Activated CD8-positive, alpha-beta memory T cell treated with anti-CD3 and anti-CD28 coated beads, Interleukin-2, amount 10 ng/mL, durations not matched to agents 7 days and 5 days (primary cell): Measurements from ENCODE around the gene LMTK2. TPM values are rescaled to one million over a fixed set of nuclear protein-coding genes. Genes with fewer than 3 reads are reported as not detected.
A peak's percentile ranks its signal among the peaks of the same experiment; 100 is the strongest.

Source experiments
- ATAC-seq: fragments of 150-1000 bp; cut with Tn5 transposase; one replicate; pipeline ENCODE4 v1.10.0; 2021; ENCODE audit warnings: moderate library complexity
- CTCF ChIA-PET: fragments of 350-600 bp; sonication (Branson Sonifier 250); formaldehyde crosslinking; loops from one replicate; lab custom pipeline; 2021; ENCODE audit warnings: antibody characterized with exemption; lab: Charles Lee
- DNase-seq: peaks from one replicate; pipeline ENCODE4 v3.0.0-alpha.2; 2020
- H3K27ac Mint-ChIP-seq: one replicate; pipeline ENCODE4 v1.8.0; 2021; ENCODE audit warnings: mild to moderate bottlenecking, mixed read lengths
- H3K27me3 Mint-ChIP-seq: one replicate; pipeline ENCODE4 v1.8.0; 2021; ENCODE audit warnings: mixed read lengths
- H3K36me3 Mint-ChIP-seq: one replicate; pipeline ENCODE4 v1.8.0; 2021; ENCODE audit warnings: mild to moderate bottlenecking, mixed read lengths
- H3K4me1 Mint-ChIP-seq: one replicate; pipeline ENCODE4 v1.8.0; 2021; ENCODE audit warnings: mixed read lengths
- H3K4me3 Mint-ChIP-seq: one replicate; pipeline ENCODE4 v1.8.0; 2021; ENCODE audit warnings: mild to moderate bottlenecking, moderate library complexity, mixed read lengths
- H3K9me3 Mint-ChIP-seq: one replicate; pipeline ENCODE4 v1.8.0; 2022; ENCODE audit warnings: low read depth, mixed read lengths
- total RNA-seq, 2 experiments: library from RNA; stranded (reverse); gene quantifications; one replicate each; pipeline ENCODE4 v1.2.3, GENCODE V29; 2021

LMTK2 gene
- total RNA-seq, 2 experiments from 2014 or later: 8.5 to 9.6 TPM

DNA sequence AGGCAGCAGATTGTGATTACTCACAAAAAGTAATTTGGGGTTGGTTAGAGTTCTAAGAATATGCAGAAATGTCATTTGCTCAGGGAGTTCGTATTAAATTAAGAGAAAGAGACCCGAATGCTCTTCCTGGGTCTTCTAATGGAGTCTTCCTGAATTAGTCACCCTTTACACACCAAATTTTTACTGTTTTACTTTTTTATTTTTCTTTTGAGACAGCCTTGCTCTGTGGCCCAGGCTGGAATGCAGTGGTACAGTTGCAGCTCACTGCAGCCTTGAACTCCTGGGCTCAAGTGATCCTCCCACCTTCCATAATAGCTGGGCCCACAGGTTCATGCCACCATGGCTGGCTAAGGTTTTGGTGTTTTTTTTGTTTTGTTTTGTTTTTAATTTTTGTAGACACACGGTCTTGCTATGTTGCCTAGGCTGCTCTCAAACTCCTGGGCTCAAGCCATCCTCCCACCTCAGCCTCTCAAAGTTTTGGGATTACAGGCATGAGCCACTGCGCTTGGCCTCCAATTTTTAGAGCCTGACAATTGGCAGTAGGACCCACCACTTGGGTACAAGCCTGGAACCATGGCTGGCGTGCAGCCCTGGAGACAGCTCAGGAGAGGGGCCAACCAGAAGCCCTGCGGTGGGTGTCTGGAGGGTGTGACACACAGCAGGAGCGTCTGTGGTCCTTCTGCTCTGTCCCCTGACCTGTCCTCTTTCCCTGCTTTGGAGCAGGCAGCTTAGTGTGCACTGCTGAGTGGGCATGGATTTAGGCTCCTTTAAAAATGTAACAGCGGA lies 88.2 kb downstream of the LMTK2 start:
- Mint-ChIP-seq H3K27me3 (no peaks in the 10 kb centered on the region), H3K4me3 (no peak overlapping the region), H3K4me1 (peaks cover 8% of the 10 kb centered on the region), H3K36me3 (peaks cover 16% of the 10 kb centered on the region), H3K9me3 (peaks cover 4% of the 10 kb centered on the region), H3K27ac (no peak overlapping the region)
- DNase-seq (no peak), ATAC-seq (no peak)
- CTCF ChIA-PET: no interaction called here

DNA sequence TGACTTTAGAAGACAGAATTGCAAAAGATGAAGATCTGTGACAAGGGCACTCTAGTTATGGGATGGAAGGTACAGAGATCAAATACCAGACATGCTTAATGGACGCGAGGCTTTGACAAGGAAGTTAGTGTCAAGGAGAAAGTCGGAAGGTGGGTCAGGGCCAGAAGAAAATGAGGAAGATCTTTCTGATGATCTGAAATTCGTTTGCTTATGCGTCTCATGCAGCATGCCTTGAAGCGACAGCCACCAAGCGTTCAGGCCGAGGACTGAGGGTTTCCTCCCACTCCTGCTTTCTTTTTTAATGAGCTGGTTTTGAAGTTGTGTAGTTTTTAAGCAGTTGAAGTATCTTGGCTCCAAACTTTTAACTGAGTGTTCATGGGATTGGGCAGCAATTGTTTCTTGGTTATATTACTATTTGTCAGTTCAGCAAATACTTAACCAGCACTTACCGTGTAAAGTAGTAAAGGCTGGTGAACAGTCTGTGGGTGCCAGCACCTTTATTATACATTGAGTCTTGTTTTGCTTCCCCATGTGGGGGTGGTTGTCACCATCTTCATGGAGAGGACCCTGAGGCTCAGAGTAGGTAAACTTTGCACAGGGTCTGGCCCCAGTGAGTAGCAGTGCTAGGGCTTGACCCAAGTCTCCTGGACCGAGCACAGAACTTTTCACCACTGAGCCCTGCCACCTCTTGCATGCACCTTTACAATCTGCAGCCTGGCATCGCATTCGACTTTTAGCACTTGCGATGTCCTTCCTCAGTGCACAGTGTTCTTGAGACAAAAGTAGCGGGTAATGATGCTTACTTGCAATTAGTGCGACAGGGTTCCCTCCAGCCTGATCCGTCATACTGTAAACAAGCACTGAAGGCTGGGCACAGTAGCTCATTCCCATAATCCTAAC lies 90.3 kb downstream of the LMTK2 start:
- DNase-seq (no peak), ATAC-seq (no peak)
- H3K9me3 Mint-ChIP-seq: peaks cover 4% of the 10 kb centered on the region
- no peak overlapping the region for H3K4me3 Mint-ChIP-seq
- H3K27ac Mint-ChIP-seq: no peak overlapping the region
- CTCF ChIA-PET: no interaction called here
- peaks cover 20% of the 10 kb centered on the region for H3K36me3 Mint-ChIP-seq
- peaks cover 23% of the 10 kb centered on the region for H3K4me1 Mint-ChIP-seq
- H3K27me3 Mint-ChIP-seq: no peaks in the 10 kb centered on the region

DNA sequence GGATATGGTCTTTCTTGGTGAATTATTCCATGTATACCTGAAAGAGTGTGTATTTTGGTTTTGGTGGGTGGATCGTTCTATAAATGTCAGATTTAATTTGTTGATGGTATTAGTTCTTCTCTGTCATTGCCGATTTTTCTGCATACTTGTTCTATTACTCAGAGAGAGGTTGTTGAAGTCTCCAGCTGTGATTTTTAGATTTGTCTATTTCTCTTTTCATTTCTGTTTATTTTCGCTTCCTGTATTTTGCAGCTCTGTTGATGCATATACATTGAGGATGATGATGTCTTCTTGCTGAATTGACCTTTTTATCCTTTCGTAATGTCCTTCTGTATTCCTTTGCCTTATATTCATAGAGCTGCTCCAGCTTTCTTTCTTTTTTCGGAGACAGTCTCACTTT lies 92.5 kb downstream of the LMTK2 start:
- H3K9me3 Mint-ChIP-seq: peaks cover 4% of the 10 kb centered on the region

GRCh38 chr7:98200364-98200763 lies 93.7 kb downstream of the LMTK2 start:
- Mint-ChIP-seq H3K27ac (peak overlapping the region; percentile 72), H3K4me1 (peaks cover 48% of the 10 kb centered on the region)
- peak; percentile 31 for ATAC-seq

More for the DNA sequence above, 92.5 kb downstream of the LMTK2 start:
- ATAC-seq: no peak
- Mint-ChIP-seq H3K27ac (no peak overlapping the region), H3K27me3 (no peaks in the 10 kb centered on the region), H3K36me3 (peaks cover 22% of the 10 kb centered on the region), H3K4me3 (no peak overlapping the region), H3K4me1 (peaks cover 45% of the 10 kb centered on the region)
- CTCF ChIA-PET: interaction anchor here (2.1 kb wide), 1 partner anchor 31 kb away, joined by 4 read pairs; no protein-coding TSS in a partner anchor
- DNase-seq: no peak

GRCh38 chr7:98202367-98203195 lies 95.9 kb downstream of the LMTK2 start:
- ATAC-seq (peak; percentile 90), DNase-seq (peak; percentile 92)
- peak overlapping the region; percentile 54 for H3K4me3 Mint-ChIP-seq
- H3K27me3 Mint-ChIP-seq: no peaks in the 10 kb centered on the region
- CTCF ChIA-PET: interaction anchor here (0.9 to 2.1 kb wide), 8 partner anchors 12 to 676 kb away, joined by 3 to 8 read pairs (median 3); partner anchors contain the start of genes LMTK2 and TRRAP
- peaks cover 4% of the 10 kb centered on the region for H3K9me3 Mint-ChIP-seq
- H3K27ac Mint-ChIP-seq: peak overlapping the region; percentile 84
- peaks cover 27% of the 10 kb centered on the region for H3K36me3 Mint-ChIP-seq
- H3K4me1 Mint-ChIP-seq: peaks cover 48% of the 10 kb centered on the region

More at GRCh38 chr7:98200364-98200763, 93.7 kb downstream of the LMTK2 start:
- Mint-ChIP-seq H3K27me3 (no peaks in the 10 kb centered on the region), H3K36me3 (peaks cover 25% of the 10 kb centered on the region), H3K4me3 (peak overlapping the region; percentile 32), H3K9me3 (peaks cover 4% of the 10 kb centered on the region)
- CTCF ChIA-PET: interaction anchor here (1.5 kb wide), 1 partner anchor 179 kb away, joined by 4 read pairs; no protein-coding TSS in a partner anchor
- DNase-seq: peak; percentile 52

GRCh38 chr7:98203261-98203963 lies 96.8 kb downstream of the LMTK2 start:
- H3K4me3 Mint-ChIP-seq: no peak overlapping the region
- peaks cover 48% of the 10 kb centered on the region for H3K4me1 Mint-ChIP-seq
- H3K27ac Mint-ChIP-seq: peak overlapping the region; percentile 84
- no peaks in the 10 kb centered on the region for H3K27me3 Mint-ChIP-seq
- CTCF ChIA-PET: interaction anchor here (1.2 to 2.1 kb wide), 4 partner anchors 11 to 97 kb away, joined by 3 to 8 read pairs (median 5); partner anchors contain the start of gene LMTK2
- ATAC-seq (no peak), DNase-seq (peak; percentile 58)
- peaks cover 4% of the 10 kb centered on the region for H3K9me3 Mint-ChIP-seq
- H3K36me3 Mint-ChIP-seq: peaks cover 26% of the 10 kb centered on the region

DNA sequence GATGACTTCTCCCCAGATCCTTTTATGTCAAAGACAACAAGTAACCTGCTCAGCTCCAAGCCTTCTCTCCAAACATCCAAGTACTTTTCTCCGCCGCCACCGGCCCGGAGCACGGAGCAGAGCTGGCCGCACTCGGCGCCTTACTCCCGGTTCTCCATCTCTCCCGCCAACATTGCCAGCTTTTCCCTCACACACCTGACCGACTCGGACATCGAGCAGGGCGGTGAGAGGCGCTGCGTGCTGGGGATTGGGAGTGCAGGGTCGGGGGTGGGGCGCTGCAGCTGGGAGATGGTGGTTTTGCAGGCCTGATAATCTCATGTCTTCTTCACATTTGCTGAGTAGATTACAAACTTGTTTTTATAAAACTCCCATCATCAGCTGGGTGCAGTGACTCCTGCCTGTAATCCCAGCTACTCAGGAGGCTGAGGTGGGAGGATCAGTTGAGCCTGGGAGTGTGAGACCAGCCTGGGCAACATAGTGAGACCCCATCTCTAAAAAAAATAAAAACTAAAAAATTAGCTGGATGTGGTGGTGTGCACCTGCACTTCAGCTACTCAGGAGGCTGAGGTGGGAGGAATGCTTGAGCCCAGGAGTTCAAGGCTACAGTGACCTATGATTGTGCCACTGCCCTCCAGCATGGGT lies 97.4 kb downstream of the LMTK2 start:
- no peak overlapping the region for H3K4me3 Mint-ChIP-seq
- DNase-seq (no peak), ATAC-seq (no peak)
- no peaks in the 10 kb centered on the region for H3K27me3 Mint-ChIP-seq
- H3K9me3 Mint-ChIP-seq: peaks cover 2% of the 10 kb centered on the region
- H3K36me3 Mint-ChIP-seq: peaks cover 24% of the 10 kb centered on the region
- no peak overlapping the region for H3K27ac Mint-ChIP-seq
- CTCF ChIA-PET: interaction anchor here (2.1 kb wide), 1 partner anchor 47 kb away, joined by 7 read pairs; no protein-coding TSS in a partner anchor
- peaks cover 46% of the 10 kb centered on the region for H3K4me1 Mint-ChIP-seq

DNA sequence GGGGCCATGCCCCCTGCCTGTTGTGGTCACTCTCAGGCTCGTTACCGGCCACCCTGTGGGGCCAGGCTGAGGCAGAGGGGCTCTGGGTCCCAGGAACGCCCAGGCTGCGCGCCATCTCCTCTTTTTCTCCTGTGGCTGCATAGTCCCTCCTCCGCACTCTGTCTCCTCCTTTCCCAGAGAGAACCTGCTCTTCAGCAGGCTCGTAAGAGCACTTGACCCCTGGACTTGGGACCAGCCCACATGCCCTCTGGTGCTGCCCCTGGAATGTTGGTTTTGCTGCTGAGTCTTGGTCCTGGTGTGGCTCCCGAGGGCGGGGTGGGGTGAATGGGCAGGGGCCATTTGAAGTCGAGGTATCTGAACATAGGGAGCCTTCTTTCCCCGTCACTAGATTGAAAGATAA lies 98.0 kb downstream of the LMTK2 start:
- Mint-ChIP-seq H3K36me3 (peaks cover 20% of the 10 kb centered on the region), H3K27ac (no peak overlapping the region), H3K27me3 (no peaks in the 10 kb centered on the region), H3K4me3 (no peak overlapping the region), H3K4me1 (peaks cover 46% of the 10 kb centered on the region), H3K9me3 (no peaks in the 10 kb centered on the region)
- DNase-seq (no peak), ATAC-seq (no peak)
- CTCF ChIA-PET: no interaction called here

- CTCF ChIA-PET: interaction anchor here (1.2 kb wide), 1 partner anchor 36 kb away, joined by 3 read pairs; no protein-coding TSS in a partner anchor
- no peak overlapping the region for H3K4me3 Mint-ChIP-seq
Observed at GRCh38 chr7:98205162-98205845, 98.6 kb downstream of the LMTK2 start.

GRCh38 chr7:98206451-98207330 lies 100.0 kb downstream of the LMTK2 start:
- peak; percentile 37 for DNase-seq
- CTCF ChIA-PET: interaction anchor here (1.2 kb wide), 1 partner anchor 38 kb away, joined by 3 read pairs; no protein-coding TSS in a partner anchor
- peaks cover 28% of the 10 kb centered on the region for H3K4me1 Mint-ChIP-seq

More at GRCh38 chr7:98205162-98205845, 98.6 kb downstream of the LMTK2 start:
- peak overlapping the region; percentile 32 for H3K27ac Mint-ChIP-seq
- no peaks in the 10 kb centered on the region for H3K27me3 Mint-ChIP-seq
- no peak for ATAC-seq
- peaks cover 15% of the 10 kb centered on the region for H3K36me3 Mint-ChIP-seq
- no peak for DNase-seq
- no peaks in the 10 kb centered on the region for H3K9me3 Mint-ChIP-seq
- peaks cover 42% of the 10 kb centered on the region for H3K4me1 Mint-ChIP-seq

More at GRCh38 chr7:98206451-98207330, 100.0 kb downstream of the LMTK2 start:
- Mint-ChIP-seq H3K9me3 (no peaks in the 10 kb centered on the region), H3K27me3 (no peaks in the 10 kb centered on the region), H3K27ac (no peak overlapping the region), H3K4me3 (no peak overlapping the region), H3K36me3 (peaks cover 12% of the 10 kb centered on the region)
- ATAC-seq: no peak
